Calu3 (cell line): ENCODE measurements around the gene FAM20C. TPM values are rescaled to one million over a fixed set of nuclear protein-coding genes. Genes with fewer than 3 reads are reported as not detected.

Experiments
- BruUV-seq: library from RNA; stranded (reverse); fragments of 400-500 nt; replicated peaks from 2 replicates; lab custom pipeline; 2021; lab: Mats Ljungman, UMichigan
- CTCF ChIA-PET: fragments of 300-600 bp; sonication (Branson Sonifier 250); formaldehyde crosslinking; loops from one replicate; lab custom pipeline; 2022; ENCODE audit warnings: antibody characterized with exemption; lab: Charles Lee
- DNase-seq: peaks from one replicate; pipeline ENCODE4 v3.0.0; 2022
- H3K27ac Mint-ChIP-seq: one replicate; pipeline ENCODE4 v1.8.0; 2022; ENCODE audit warnings: mixed read lengths; ENCODE audit not compliant: unreplicated experiment
- H3K27me3 Mint-ChIP-seq: one replicate; pipeline ENCODE4 v1.8.0; 2022; ENCODE audit warnings: mixed read lengths; ENCODE audit not compliant: unreplicated experiment
- H3K36me3 Mint-ChIP-seq: one replicate; pipeline ENCODE4 v1.8.0; 2022; ENCODE audit warnings: mild to moderate bottlenecking, moderate library complexity, mixed read lengths; ENCODE audit not compliant: insufficient read depth, unreplicated experiment
- H3K4me1 Mint-ChIP-seq: one replicate; pipeline ENCODE4 v1.8.0; 2022; ENCODE audit warnings: mild to moderate bottlenecking, low read depth, mixed read lengths; ENCODE audit not compliant: unreplicated experiment
- H3K4me3 Mint-ChIP-seq: one replicate; pipeline ENCODE4 v1.8.0; 2022; ENCODE audit warnings: mild to moderate bottlenecking, low read depth, moderate library complexity, mixed read lengths; ENCODE audit not compliant: unreplicated experiment
- H3K9me3 Mint-ChIP-seq: one replicate; pipeline ENCODE4 v1.8.0; 2022; ENCODE audit warnings: low read depth, mixed read lengths; ENCODE audit not compliant: unreplicated experiment
- CTCF ChIP-seq: fragments of 200-600 bp; IDR thresholded peaks from one replicate; pipeline ENCODE4 v1.8.0; 2022; ENCODE audit warnings: antibody characterized with exemption; ENCODE audit not compliant: unreplicated experiment
- intact Hi-C: fragments of 100-400 bp; cut with micrococcal nuclease; formaldehyde crosslinking; loops from one replicate; pipeline ENCODE4 v1.10.0; 2022; ENCODE audit not compliant: unreplicated experiment
- total RNA-seq: library from RNA; stranded (reverse); gene quantifications from 2 replicates; pipeline ENCODE4 v1.2.3, GENCODE V29; 2022

FAM20C gene
- total RNA-seq, 1 experiment from 2014 or later: 9.1 TPM

GRCh38 chr7:145863-146262 is 46.5 kb upstream of the FAM20C start:
- intact Hi-C loops: no loop called here
- no peak for TF ChIP-seq CTCF
- CTCF ChIA-PET: no interaction called here
- H3K4me3 Mint-ChIP-seq: no peak overlapping the region
- no peaks in the 10 kb centered on the region for H3K4me1 Mint-ChIP-seq
- no TSS peak for BruUV-seq
- H3K9me3 Mint-ChIP-seq: no peaks in the 10 kb centered on the region
- peaks cover 19% of the 10 kb centered on the region for H3K36me3 Mint-ChIP-seq
- DNase-seq: no peak
- no peak overlapping the region for H3K27ac Mint-ChIP-seq
- peaks cover 13% of the 10 kb centered on the region for H3K27me3 Mint-ChIP-seq

- no TSS peak for BruUV-seq
- peak overlapping the region; percentile 88 for H3K27ac Mint-ChIP-seq
- H3K36me3 Mint-ChIP-seq: peaks cover 19% of the 10 kb centered on the region
- H3K9me3 Mint-ChIP-seq: no peaks in the 10 kb centered on the region
- H3K27me3 Mint-ChIP-seq: no peaks in the 10 kb centered on the region
- intact Hi-C loops: no loop called here
- H3K4me3 Mint-ChIP-seq: peak overlapping the region; percentile 79
- TF ChIP-seq CTCF: no peak
- DNase-seq: no peak
- H3K4me1 Mint-ChIP-seq: no peaks in the 10 kb centered on the region
- CTCF ChIA-PET: interaction anchor here (0.6 to 1.0 kb wide), 2 partner anchors 120 to 488 kb away, joined by 3 to 6 read pairs; no protein-coding TSS in a partner anchor
These were observed 43.8 kb upstream of the FAM20C start for GRCh38 chr7:148543-148931.

GRCh38 chr7:148932-149790 is 43.2 kb upstream of the FAM20C start:
- CTCF ChIA-PET: interaction anchor here (0.6 to 1.0 kb wide), 3 partner anchors 119 to 487 kb away, joined by 3 to 6 read pairs (median 3); no protein-coding TSS in a partner anchor
- no peaks in the 10 kb centered on the region for H3K27me3 Mint-ChIP-seq
- peak overlapping the region; percentile 88 for H3K27ac Mint-ChIP-seq
- H3K9me3 Mint-ChIP-seq: no peaks in the 10 kb centered on the region
- peak overlapping the region; percentile 79 for H3K4me3 Mint-ChIP-seq
- intact Hi-C loops: no loop called here
- BruUV-seq: no TSS peak
- DNase-seq: peak; percentile 99
- peaks cover 19% of the 10 kb centered on the region for H3K36me3 Mint-ChIP-seq
- no peak for TF ChIP-seq CTCF
- H3K4me1 Mint-ChIP-seq: no peaks in the 10 kb centered on the region

GRCh38 chr7:149791-150636 is 42.4 kb upstream of the FAM20C start:
- Mint-ChIP-seq H3K27me3 (peaks cover under 1% of the 10 kb centered on the region), H3K4me1 (no peaks in the 10 kb centered on the region), H3K9me3 (no peaks in the 10 kb centered on the region), H3K4me3 (peak overlapping the region; percentile 79), H3K36me3 (peaks cover 19% of the 10 kb centered on the region), H3K27ac (peak overlapping the region; percentile 88)
- BruUV-seq: no TSS peak
- no peak for DNase-seq
- intact Hi-C loops: no loop called here
- CTCF ChIA-PET: interaction anchor here (0.6 to 1.0 kb wide), 2 partner anchors 118 to 775 kb away, joined by 3 read pairs; no protein-coding TSS in a partner anchor
- TF ChIP-seq CTCF: no peak
